Ovary (tissue), 9 donors: ENCODE results near the gene CLIC3. TPM values are rescaled to one million over a fixed set of nuclear protein-coding genes. Genes with fewer than 3 reads are reported as not detected.

Source experiments
- DNase-seq, 5 donors: peaks; one replicate each; pipeline ENCODE4 v3.0.0-alpha.2; 2019 to 2020
- H3K27ac ChIP-seq, 2 donors: fragments of 200-600 bp; one replicate each; pipeline versions ENCODE4 v1.5.1 to v1.8.0; 2019 to 2022
- H3K27me3 ChIP-seq: fragments of 200-600 bp; one replicate; pipeline ENCODE4 v1.8.0; 2022
- H3K36me3 ChIP-seq: fragments of 200-600 bp; sonication (generic); one replicate; pipeline ENCODE4 v1.5.1; 2019
- H3K4me1 ChIP-seq: one replicate; pipeline ENCODE4 v1.8.1; 2013; ENCODE audit warnings: mild to moderate bottlenecking, moderate library complexity; ENCODE audit not compliant: insufficient read depth
- H3K4me3 ChIP-seq: fragments of 200-600 bp; sonication (generic); one replicate; pipeline ENCODE4 v1.5.1; 2017
- H3K9me3 ChIP-seq, 2 donors: fragments of 200-600 bp in 1 of 2; sonication (generic) in 1 of 2; one replicate each; pipeline versions ENCODE4 v1.5.1 to v1.8.1; 2013 to 2019; ENCODE audit warnings: mild to moderate bottlenecking in 1 of 2, moderate library complexity in 1 of 2
- EP300 ChIP-seq: sonication (generic); formaldehyde crosslinking; IDR thresholded peaks from one replicate; pipeline ENCODE4 v1.6.1; 2017; ENCODE audit warnings: antibody characterized with exemption
- POLR2A ChIP-seq: fragments of 450-650 bp; IDR thresholded peaks from one replicate; pipeline ENCODE4 v1.6.1; 2017; ENCODE audit warnings: antibody characterized with exemption, mild to moderate bottlenecking, moderate library complexity
- WGBS, 3 donors: extraction: QIAGEN DNeasy Blood & Tissue Kit in 1 of 3; methylation state at CpG; one replicate each; pipeline versions ENCODE4 v1.1.5 to v1.1.7; 2013 to 2017; 5-methylcytosine and 5-hydroxymethylcytosine counted together
- intact Hi-C, 4 donors: fragments of 100-400 bp; cut with DNase I; formaldehyde crosslinking; loops; one replicate each; pipeline versions ENCODE4 v1.11.0 to v1.15.1; 2022 to 2023
- polyA plus RNA-seq, 2 donors: library from polyadenylated mRNA; stranded (reverse); fragments of 200-250 nt in 1 of 2; fragments of 350-450 nt in 1 of 2; fragmentation: Illumina TruSeq in 1 of 2; extraction: RNeasy Lipid Tissue Mini Kit (QIAGEN cat#74804) in 1 of 2; gene quantifications; one replicate each; pipeline ENCODE4 v1.2.3, GENCODE V29; 2013 to 2014
- total RNA-seq, 7 donors: library from RNA; depleted of rRNA in 2 of 7; stranded (reverse); fragments of >200 nt in 2 of 7; fragmentation: NEBNext Ultra II Directional in 3 of 7; extraction: Animal tissue kit (Norgen Biotek cat#: 25700) in 3 of 7; gene quantifications; one replicate each; pipeline versions ENCODE4 v1.1.0 to v1.2.4, GENCODE V29; 2016 to 2023
- TF ChIP-seq, protein P1 (sequence below), 3 donors: fragments of 450-650 bp in 2 of 3; fragments of 200-600 bp in 1 of 3; IDR thresholded peaks; one replicate each; pipeline versions ENCODE4 v1.5.1 to v1.8.0; 2016 to 2022; ENCODE audit warnings: antibody characterized with exemption in 3 of 3, mild to moderate bottlenecking in 1 of 3
- donor health status: DM: no; HTN: no; CAD: no; lungs with moderate emphysema.
- donor health status: DM: no; HTN: no; CAD: no.
- donor health status: Bipolar disorder and iron deficiency.
- donor health status: DM: yes; HTN: yes; CAD: no.
- donor health status: DM: no; HTN: no; CAD: no.
- donor health status: DM: yes; HTN: yes; CAD: no.

The CLIC3 gene
- total and polyA plus RNA-seq, 9 donors: 0.57 to 6.5 (median 1.3) TPM; not detected in 3

GRCh38 chr9:136983656-136984314, 12.6 kb downstream of the CLIC3 start:
- Histone ChIP-seq H3K36me3 (no peaks in the 10 kb centered on the region), H3K9me3 (no peaks in the 10 kb centered on the region), H3K27me3 (no peaks in the 10 kb centered on the region), H3K27ac (no peak overlapping the region), H3K4me1 (no peaks in the 10 kb centered on the region), H3K4me3 (no peak overlapping the region)
- TF ChIP-seq POLR2A (no peak), EP300 (no peak)
- TF ChIP-seq, protein P1, sequence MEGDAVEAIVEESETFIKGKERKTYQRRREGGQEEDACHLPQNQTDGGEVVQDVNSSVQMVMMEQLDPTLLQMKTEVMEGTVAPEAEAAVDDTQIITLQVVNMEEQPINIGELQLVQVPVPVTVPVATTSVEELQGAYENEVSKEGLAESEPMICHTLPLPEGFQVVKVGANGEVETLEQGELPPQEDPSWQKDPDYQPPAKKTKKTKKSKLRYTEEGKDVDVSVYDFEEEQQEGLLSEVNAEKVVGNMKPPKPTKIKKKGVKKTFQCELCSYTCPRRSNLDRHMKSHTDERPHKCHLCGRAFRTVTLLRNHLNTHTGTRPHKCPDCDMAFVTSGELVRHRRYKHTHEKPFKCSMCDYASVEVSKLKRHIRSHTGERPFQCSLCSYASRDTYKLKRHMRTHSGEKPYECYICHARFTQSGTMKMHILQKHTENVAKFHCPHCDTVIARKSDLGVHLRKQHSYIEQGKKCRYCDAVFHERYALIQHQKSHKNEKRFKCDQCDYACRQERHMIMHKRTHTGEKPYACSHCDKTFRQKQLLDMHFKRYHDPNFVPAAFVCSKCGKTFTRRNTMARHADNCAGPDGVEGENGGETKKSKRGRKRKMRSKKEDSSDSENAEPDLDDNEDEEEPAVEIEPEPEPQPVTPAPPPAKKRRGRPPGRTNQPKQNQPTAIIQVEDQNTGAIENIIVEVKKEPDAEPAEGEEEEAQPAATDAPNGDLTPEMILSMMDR (IDR thresholded peaks at IDR 0.05): no peak
- DNase-seq: no peak
- 79 to 84% (median 83%) methylated on average over 11 of the region's 11 CpGs for WGBS, 3 donors
- intact Hi-C loops: no loop called here

- Histone ChIP-seq H3K27ac (no peak overlapping the region), H3K4me1 (peaks cover under 1% of the 10 kb centered on the region), H3K4me3 (no peak overlapping the region), H3K27me3 (no peaks in the 10 kb centered on the region), H3K36me3 (no peaks in the 10 kb centered on the region), H3K9me3 (no peaks in the 10 kb centered on the region)
- no peak for DNase-seq
- WGBS, 3 donors: 79 to 86% (median 85%) methylated on average over 7 to 9 of the region's 9 CpGs
- TF ChIP-seq, protein P1 (IDR thresholded peaks at IDR 0.05): no peak
- no peak for TF ChIP-seq POLR2A
- TF ChIP-seq EP300: no peak
- intact Hi-C loops: no loop called here
Measured at GRCh38 chr9:136983167-136983566, 13.2 kb downstream of the CLIC3 start.

DNA sequence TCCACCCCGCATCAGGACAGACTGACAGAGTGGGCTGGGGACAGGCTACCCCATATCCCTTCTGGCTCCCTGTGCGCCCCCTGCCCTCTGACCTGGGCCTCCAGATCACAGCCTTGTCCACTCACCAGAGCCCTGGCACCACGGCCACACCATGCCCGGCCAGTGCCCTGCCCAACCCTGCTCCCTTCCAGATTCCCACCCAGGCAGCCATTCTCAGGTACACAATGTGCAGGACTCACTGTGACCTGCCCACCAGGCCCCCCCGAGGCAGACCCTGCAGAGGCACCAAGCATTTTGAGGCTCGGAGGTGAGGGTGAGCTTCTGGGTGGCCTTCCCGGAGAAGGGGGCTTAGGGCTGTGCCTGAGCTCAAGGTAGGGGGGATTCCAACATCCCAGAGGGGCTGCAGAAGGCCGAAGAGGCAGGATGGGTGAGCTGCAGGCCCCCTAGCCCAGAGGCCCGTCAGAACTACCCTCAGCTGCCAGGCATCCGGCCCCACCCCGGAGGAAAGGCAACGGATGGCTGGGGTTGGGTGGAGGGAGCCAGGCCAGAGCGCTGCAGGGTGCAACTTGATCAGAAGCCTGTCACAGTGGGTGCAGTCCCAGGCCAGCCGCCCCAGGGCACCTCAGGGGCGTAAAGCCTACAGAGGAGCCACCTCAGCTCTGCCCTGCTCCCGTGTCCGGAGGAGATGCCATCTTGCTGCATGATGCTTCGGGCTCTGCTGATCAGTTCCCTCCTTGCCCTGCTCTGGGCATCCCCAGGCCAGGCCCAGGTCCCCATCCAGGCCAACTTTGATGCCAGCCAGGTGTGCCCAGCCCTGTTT, 13.9 kb downstream of the CLIC3 start, which contains the start of gene LCNL1:
TSS of gene LCNL1 (plus strand) at position 762 of the 820 bp plus-strand sequence. CDS start 594 bp downstream, outside the sequence.
- intact Hi-C loops: no loop called here
- TF ChIP-seq EP300: no peak
- no peak for TF ChIP-seq POLR2A
- TF ChIP-seq, protein P1 (IDR thresholded peaks at IDR 0.05): no peak
- Histone ChIP-seq H3K4me3 (no peak within 1 kb of the TSS), H3K9me3 (no peaks in the 10 kb centered on the region), H3K36me3 (no peaks in the 10 kb centered on the region), H3K27me3 (no peaks in the 10 kb centered on the region), H3K27ac (no peak within 1 kb of the TSS), H3K4me1 (peaks cover 6% of the 10 kb centered on the region)
- 82 to 90% (median 86%) methylated on average over 16 to 18 of the region's 18 CpGs for WGBS, 3 donors
- no peak for DNase-seq

DNA sequence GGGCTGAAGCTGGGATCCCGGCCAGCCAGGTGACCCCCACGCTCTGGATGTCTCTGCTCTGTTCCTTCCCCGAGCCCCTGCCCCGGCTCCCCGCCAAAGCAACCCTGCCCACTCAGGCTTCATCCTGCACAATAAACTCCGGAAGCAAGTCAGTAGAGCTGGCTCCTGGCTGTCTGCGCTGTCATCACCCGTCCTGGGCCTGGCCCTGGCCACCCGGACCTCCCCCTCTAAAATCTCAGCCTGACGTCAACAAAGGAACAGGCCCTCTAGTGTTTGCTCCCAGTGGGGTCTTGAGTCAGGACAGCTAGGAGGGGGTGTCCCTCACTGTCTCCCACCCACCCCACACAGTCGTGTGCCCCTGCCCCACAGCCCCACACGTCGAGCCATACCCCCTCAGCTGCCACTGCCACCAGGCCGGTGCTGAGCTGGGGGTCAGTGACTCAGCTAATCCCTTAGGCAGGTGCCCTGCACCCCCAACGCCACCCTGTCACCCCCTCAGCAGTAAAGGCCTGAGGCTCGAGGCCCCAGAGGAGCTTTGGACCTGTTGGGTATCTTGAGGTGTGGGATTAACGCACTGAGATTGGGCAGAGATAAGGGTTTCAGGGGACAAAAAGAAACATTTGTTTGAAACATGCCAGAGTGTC, 14.7 kb downstream of the CLIC3 start:
- Histone ChIP-seq H3K27ac (no peak overlapping the region), H3K4me1 (peaks cover 6% of the 10 kb centered on the region), H3K36me3 (no peaks in the 10 kb centered on the region), H3K4me3 (no peak overlapping the region), H3K27me3 (no peaks in the 10 kb centered on the region), H3K9me3 (no peaks in the 10 kb centered on the region)
- TF ChIP-seq, protein P1 (IDR thresholded peaks at IDR 0.05): no peak
- TF ChIP-seq POLR2A: no peak
- TF ChIP-seq EP300: no peak
- intact Hi-C loops: no loop called here
- WGBS, 3 donors: 54 to 71% (median 63%) methylated on average over 14 to 17 of the region's 17 CpGs
- no peak for DNase-seq
